Ovary (tissue), 9 donors: ENCODE data around the gene MTG1. TPM values are rescaled to one million over a fixed set of nuclear protein-coding genes. Genes with fewer than 3 reads are reported as not detected.

ENCODE experiments used
- DNase-seq, 5 donors: peaks; one replicate each; pipeline ENCODE4 v3.0.0-alpha.2; 2019 to 2020
- H3K27ac ChIP-seq, 2 donors: fragments of 200-600 bp; one replicate each; pipeline versions ENCODE4 v1.5.1 to v1.8.0; 2019 to 2022
- H3K27me3 ChIP-seq: fragments of 200-600 bp; one replicate; pipeline ENCODE4 v1.8.0; 2022
- H3K36me3 ChIP-seq: fragments of 200-600 bp; sonication (generic); one replicate; pipeline ENCODE4 v1.5.1; 2019
- H3K4me1 ChIP-seq: one replicate; pipeline ENCODE4 v1.8.1; 2013; ENCODE audit warnings: mild to moderate bottlenecking, moderate library complexity; ENCODE audit not compliant: insufficient read depth
- H3K4me3 ChIP-seq: fragments of 200-600 bp; sonication (generic); one replicate; pipeline ENCODE4 v1.5.1; 2017
- H3K9me3 ChIP-seq, 2 donors: fragments of 200-600 bp in 1 of 2; sonication (generic) in 1 of 2; one replicate each; pipeline versions ENCODE4 v1.5.1 to v1.8.1; 2013 to 2019; ENCODE audit warnings: mild to moderate bottlenecking in 1 of 2, moderate library complexity in 1 of 2
- CTCF ChIP-seq, 3 donors: fragments of 450-650 bp in 2 of 3; fragments of 200-600 bp in 1 of 3; IDR thresholded peaks; one replicate each; pipeline versions ENCODE4 v1.5.1 to v1.8.0; 2016 to 2022; ENCODE audit warnings: antibody characterized with exemption in 3 of 3, mild to moderate bottlenecking in 1 of 3
- EP300 ChIP-seq: sonication (generic); formaldehyde crosslinking; IDR thresholded peaks from one replicate; pipeline ENCODE4 v1.6.1; 2017; ENCODE audit warnings: antibody characterized with exemption
- POLR2A ChIP-seq: fragments of 450-650 bp; IDR thresholded peaks from one replicate; pipeline ENCODE4 v1.6.1; 2017; ENCODE audit warnings: antibody characterized with exemption, mild to moderate bottlenecking, moderate library complexity
- WGBS, 3 donors: extraction: QIAGEN DNeasy Blood & Tissue Kit in 1 of 3; methylation state at CpG; one replicate each; pipeline versions ENCODE4 v1.1.5 to v1.1.7; 2013 to 2017; 5-methylcytosine and 5-hydroxymethylcytosine counted together
- intact Hi-C, 4 donors: fragments of 100-400 bp; cut with DNase I; formaldehyde crosslinking; loops; one replicate each; pipeline versions ENCODE4 v1.11.0 to v1.15.1; 2022 to 2023
- polyA plus RNA-seq, 2 donors: library from polyadenylated mRNA; stranded (reverse); fragments of 200-250 nt in 1 of 2; fragments of 350-450 nt in 1 of 2; fragmentation: Illumina TruSeq in 1 of 2; extraction: RNeasy Lipid Tissue Mini Kit (QIAGEN cat#74804) in 1 of 2; gene quantifications; one replicate each; pipeline ENCODE4 v1.2.3, GENCODE V29; 2013 to 2014
- total RNA-seq, 7 donors: library from RNA; depleted of rRNA in 2 of 7; stranded (reverse); fragments of >200 nt in 2 of 7; fragmentation: NEBNext Ultra II Directional in 3 of 7; extraction: Animal tissue kit (Norgen Biotek cat#: 25700) in 3 of 7; gene quantifications; one replicate each; pipeline versions ENCODE4 v1.1.0 to v1.2.4, GENCODE V29; 2016 to 2023
- donor health status: DM: no; HTN: no; CAD: no; lungs with moderate emphysema.
- donor health status: DM: no; HTN: no; CAD: no.
- donor health status: Bipolar disorder and iron deficiency.
- donor health status: DM: yes; HTN: yes; CAD: no.
- donor health status: DM: no; HTN: no; CAD: no.
- donor health status: DM: yes; HTN: yes; CAD: no.

The MTG1 gene
- total and polyA plus RNA-seq, 9 donors: 23.1 to 55.1 (median 33.7) TPM

- WGBS, 3 donors: 86 to 88% (median 87%) methylated on average over 19 of the region's 19 CpGs
- H3K9me3 ChIP-seq: no peaks in the 10 kb centered on the region
- no peak overlapping the region for H3K27ac ChIP-seq
- H3K4me3 ChIP-seq: no peak overlapping the region
- TF ChIP-seq POLR2A: no peak
- TF ChIP-seq EP300: no peak
- TF ChIP-seq CTCF (IDR thresholded peaks at IDR 0.05): no peak
- peak in 1 of 5 donors; percentile 17 for DNase-seq
- H3K27me3 ChIP-seq: no peaks in the 10 kb centered on the region
- intact Hi-C loops: no loop called here
- no peaks in the 10 kb centered on the region for H3K36me3 ChIP-seq
- peaks cover 4% of the 10 kb centered on the region for H3K4me1 ChIP-seq
Measured at GRCh38 chr10:133390597-133391248, 3.2 kb upstream of the MTG1 start.

GRCh38 chr10:133391249-133391635 lies 2.7 kb upstream of the MTG1 start:
- H3K9me3 ChIP-seq: no peaks in the 10 kb centered on the region
- no peaks in the 10 kb centered on the region for H3K36me3 ChIP-seq
- H3K27me3 ChIP-seq: no peaks in the 10 kb centered on the region
- WGBS, 3 donors: 89 to 93% (median 90%) methylated on average over 12 of the region's 12 CpGs
- no peak overlapping the region for H3K27ac ChIP-seq
- TF ChIP-seq EP300: no peak
- TF ChIP-seq CTCF (IDR thresholded peaks at IDR 0.05): no peak
- no peak for TF ChIP-seq POLR2A
- intact Hi-C loops: no loop called here
- no peak for DNase-seq
- H3K4me1 ChIP-seq: peaks cover 4% of the 10 kb centered on the region
- H3K4me3 ChIP-seq: no peak overlapping the region

- TF ChIP-seq CTCF (IDR thresholded peaks at IDR 0.05) (no peak), EP300 (no peak), POLR2A (no peak)
- peak in 1 of 5 donors; percentile 19 for DNase-seq
- H3K27ac ChIP-seq: no peak overlapping the region
- no peaks in the 10 kb centered on the region for H3K27me3 ChIP-seq
- no peak overlapping the region for H3K4me3 ChIP-seq
- H3K4me1 ChIP-seq: peaks cover 4% of the 10 kb centered on the region
- WGBS, 3 donors: 78 to 87% (median 84%) methylated on average over 11 to 12 of the region's 12 CpGs
- no peaks in the 10 kb centered on the region for H3K36me3 ChIP-seq
- H3K9me3 ChIP-seq: no peaks in the 10 kb centered on the region
- intact Hi-C loops: no loop called here
Measured at GRCh38 chr10:133391761-133392518, 2.0 kb upstream of the MTG1 start.

GRCh38 chr10:133393401-133394063 lies 425 bp upstream of the MTG1 start:
- peak in 1 of 5 donors; percentile 36 for DNase-seq
- TF ChIP-seq POLR2A: no peak
- TF ChIP-seq EP300: no peak
- H3K9me3 ChIP-seq: no peaks in the 10 kb centered on the region
- H3K27me3 ChIP-seq: no peaks in the 10 kb centered on the region
- peak overlapping the region; percentile 59 for H3K4me3 ChIP-seq
- intact Hi-C loops: no loop called here
- peaks cover 4% of the 10 kb centered on the region for H3K4me1 ChIP-seq
- WGBS, 3 donors: 21 to 30% (median 24%) methylated on average over 27 of the region's 27 CpGs
- H3K27ac ChIP-seq: peak overlapping the region in 1 of 2 donors; percentile 65
- H3K36me3 ChIP-seq: no peaks in the 10 kb centered on the region
